ENCODE measurements around the gene HTRA3.

The HTRA3 gene

DNA sequence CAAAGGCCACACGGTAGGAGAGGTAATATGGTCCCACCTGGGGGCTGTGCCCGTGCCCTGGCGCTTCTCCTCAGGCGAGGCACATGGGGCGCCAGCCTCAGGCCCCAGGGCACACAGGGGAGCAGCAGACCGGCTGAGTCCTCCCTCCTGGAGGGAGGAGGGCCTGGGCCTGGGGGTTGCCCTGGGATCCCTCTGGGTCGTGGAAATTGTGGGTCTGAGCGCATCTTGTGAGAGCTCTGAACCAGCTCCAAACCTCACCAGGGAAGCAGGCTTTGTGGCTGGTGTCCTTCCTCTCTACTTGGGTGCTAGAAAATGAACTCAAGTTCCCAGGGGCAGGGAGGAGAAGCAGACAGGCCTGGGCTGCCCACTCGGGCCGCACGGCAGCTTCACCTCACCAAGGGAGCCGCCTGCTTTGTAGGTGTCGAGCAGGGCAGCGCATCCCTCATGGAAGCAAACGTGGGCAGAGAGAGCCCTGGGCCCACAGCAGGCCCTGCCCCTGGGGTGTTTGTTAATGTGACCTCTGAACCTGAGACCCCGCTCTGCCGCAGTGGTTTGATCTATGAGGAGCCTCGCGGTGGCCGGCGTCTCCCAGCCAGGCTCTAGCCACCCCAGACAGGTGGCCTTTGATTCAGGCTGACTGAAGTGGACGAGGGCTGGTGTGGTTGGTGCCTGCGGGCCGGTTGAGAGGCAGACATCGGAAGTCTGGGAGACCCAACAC lies 10.8 kb downstream of the HTRA3 start:
- DNase-seq (ENCODE audit: low spot score) = no peak

DNA sequence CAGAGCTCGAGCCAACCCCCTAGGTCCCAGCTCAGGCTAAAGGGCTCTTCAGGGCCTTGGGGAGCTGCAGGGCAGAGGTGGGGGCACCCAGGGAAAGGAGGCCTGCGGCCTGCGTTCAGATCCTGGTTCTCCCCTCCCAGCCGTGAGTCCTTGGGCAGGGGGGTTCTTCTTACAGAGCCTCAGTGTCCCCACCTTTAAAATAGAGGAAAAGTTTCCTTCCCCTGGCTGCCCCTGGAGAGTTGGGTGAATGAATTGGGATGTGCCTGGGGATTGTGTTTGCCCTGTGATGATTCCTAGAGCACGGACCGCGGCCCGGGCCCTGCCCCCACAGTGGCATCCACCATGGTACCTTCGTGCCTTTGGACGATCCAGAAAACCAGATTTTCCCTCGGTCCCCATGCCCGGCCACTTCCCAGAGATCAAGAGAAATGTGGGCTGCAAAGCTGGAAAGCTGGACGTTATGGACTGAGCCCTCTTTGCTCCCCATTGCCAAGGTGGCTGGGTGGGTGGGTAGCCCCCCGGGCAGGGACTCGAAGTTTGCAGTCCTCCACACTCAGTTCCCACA lies 11.4 kb downstream of the HTRA3 start:
- DNase-seq (ENCODE audit: low spot score) = no peak

DNA sequence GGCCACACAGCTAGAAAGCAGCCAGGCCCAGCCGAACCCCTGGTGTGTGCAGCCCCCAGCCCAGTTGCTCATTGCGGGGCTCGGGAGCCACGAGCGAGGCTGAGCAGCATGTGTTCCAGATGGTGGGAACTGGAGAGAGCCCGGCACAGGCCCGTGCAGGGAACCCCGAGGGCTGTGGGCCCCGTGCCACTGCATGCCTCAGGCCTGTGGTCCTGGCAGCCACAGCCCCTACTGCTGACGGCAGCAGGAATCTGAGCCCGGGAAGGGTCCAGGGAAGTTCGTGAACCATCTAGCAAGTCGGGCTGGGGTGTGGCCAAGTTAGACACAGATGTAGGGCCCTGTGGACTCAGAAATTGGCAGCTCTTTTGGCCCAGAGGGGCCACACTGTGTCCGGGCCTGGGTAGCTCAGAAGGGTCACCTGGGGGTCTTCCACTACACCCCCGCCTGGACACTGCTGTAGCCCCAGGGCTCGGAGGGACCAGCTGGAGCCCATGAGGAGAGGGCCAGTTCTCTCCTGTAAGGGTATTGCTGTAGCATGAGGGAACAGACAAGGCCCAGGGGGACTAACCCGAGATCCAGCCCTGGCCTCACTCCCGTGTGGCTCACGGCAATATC lies 12.1 kb downstream of the HTRA3 start:
- no peak for DNase-seq (ENCODE audit: low spot score)

DNA sequence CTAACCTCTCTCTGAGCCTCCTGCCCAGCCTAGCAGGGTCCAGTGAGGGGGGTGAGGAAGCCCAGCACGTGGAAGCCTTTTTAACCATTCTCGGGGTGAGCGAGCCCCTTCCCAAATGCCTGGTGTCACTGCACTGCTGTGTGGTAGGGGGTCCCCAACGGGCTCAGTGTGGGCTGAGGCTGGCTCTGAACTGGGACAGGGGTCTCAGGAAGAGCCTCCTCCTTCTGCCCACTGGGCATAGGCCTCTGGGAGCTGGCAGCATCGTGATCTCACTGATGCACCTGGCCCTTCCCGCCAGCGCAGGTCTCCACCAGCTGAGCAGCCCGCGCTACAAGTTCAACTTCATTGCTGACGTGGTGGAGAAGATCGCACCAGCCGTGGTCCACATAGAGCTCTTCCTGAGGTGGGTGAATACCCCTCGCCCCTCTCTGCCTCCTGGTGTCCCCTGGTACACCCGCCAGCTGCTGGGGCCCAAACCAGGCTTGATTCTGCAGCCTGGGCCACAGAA lies 12.6 kb downstream of the HTRA3 start:
- no peak for DNase-seq (ENCODE audit: low spot score)

DNA sequence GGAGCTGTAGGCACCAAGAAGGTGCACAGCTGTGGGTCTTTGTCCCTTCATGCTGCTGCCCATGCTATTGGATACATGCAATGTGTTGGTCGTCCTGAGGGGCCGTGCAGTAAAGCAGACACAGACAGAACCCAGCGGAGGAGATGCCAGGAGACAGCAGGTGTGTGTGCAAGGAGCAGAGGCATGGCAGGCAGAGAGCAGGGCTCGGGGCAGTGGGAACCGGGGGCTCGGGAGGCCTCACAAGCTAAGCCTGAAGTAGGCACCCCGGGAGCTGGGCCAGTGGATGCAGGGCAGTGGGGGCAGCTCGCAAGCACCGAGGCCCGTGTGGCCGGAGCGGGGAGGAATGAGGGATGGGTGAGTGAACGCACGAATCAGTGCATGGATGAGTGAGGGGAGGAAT lies 13.2 kb downstream of the HTRA3 start:
- no peak for DNase-seq (ENCODE audit: low spot score)

DNA sequence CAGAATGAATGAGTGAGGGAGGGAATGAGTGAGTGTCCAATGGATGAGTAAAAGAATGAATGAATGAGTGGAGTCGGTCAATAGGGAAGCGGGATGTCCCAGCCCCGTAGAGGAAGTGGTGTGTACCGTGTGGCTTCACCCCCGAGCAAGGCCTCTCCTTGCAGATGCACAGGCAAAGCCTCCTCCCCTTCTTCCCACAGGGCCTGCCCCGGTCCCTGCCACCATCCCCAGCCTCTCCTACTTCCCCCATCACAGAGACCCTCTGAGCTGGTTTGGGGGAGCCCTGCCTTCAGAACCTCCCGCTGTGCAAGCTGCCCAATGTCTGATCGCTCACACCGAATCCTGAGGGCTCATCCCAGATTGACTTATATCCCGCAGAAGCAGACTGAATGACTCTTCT lies 13.6 kb downstream of the HTRA3 start:
- DNase-seq (ENCODE audit: low spot score) = no peak

DNA sequence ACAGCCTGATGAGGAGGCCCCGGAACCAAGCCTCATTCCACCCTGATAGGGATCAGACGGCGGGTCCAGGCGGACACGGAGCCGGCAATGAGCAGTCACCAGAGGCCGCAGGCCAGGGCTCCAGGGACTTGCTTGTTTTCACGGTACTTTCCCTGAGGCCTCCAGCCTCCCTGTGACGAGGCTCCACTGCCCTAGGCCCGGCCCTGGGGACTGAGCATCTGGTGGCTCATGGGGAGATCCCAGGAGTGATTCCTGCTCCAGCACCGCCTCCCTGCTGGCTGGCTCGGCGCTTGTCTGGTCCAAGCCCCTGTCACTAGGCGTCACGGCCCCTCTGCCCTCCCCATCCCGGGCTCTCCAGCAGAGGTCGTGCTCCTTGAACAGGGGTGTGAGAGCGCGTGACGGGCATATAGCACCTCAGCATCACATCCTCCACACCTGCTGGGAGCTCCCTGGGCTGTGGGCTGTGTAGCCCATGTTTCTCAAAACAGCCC lies 14.1 kb downstream of the HTRA3 start:
- no peak for DNase-seq (ENCODE audit: low spot score)

DNA sequence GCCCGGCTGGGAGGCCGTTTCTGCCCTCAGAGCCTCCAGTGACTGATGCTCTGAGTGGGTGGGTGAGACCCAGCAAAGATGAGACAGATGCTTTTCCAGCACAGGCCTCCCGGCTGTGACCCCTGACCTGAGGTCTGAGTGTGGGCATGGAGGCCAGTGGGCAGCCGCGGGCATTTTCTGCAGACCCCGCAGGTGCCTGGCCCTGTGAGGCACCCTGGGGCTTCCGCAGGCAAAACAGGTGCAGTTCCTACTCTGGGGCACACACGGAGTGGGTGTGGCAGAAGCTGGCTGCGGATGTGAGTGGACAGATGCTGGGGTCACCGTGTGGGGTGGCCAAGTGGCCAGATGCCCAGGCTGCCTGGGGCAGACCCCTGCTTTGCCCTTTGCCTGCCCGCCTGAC lies 14.8 kb downstream of the HTRA3 start:
- no peak for DNase-seq (ENCODE audit: low spot score)

DNA sequence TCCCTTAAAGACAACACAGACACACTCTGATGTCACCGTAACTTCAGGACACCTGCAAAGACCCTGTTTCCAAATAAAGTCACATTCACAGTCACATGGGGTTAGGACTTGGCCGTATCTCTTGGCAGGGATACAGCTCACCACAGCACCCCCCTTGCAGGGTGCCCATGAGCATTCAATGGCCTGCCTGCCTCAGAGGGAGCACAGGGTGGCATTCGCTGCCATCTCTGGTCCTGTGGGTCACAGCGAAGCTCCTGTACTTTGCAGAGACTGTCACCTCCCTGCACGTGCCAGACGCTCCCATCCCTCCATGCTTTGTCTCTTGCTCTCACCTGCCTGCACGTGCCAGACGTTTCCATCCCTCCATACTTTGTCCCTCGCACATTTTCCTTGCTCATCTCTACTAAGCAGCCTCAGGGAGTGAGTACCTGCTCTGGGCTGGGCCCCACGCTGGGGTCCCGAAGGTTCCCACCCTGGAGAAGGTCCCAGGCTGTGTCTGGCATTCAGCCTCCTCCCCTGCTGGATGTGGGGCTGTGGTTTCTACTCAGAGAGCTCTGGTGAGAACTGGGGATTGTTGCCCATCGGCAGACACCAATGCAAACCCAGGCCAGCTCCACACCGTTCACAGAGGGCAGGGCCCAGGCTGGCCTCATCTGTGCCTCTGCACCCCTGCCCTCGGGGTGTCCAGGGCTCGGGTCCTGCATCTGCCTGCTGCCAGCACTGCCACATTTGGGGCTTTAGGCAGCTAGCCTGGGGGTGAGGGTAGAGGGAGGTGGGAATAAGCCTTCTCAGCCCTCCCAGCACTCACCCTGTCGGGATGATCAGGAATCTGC lies 15.8 kb downstream of the HTRA3 start:
- no peak for DNase-seq (ENCODE audit: low spot score)

DNA sequence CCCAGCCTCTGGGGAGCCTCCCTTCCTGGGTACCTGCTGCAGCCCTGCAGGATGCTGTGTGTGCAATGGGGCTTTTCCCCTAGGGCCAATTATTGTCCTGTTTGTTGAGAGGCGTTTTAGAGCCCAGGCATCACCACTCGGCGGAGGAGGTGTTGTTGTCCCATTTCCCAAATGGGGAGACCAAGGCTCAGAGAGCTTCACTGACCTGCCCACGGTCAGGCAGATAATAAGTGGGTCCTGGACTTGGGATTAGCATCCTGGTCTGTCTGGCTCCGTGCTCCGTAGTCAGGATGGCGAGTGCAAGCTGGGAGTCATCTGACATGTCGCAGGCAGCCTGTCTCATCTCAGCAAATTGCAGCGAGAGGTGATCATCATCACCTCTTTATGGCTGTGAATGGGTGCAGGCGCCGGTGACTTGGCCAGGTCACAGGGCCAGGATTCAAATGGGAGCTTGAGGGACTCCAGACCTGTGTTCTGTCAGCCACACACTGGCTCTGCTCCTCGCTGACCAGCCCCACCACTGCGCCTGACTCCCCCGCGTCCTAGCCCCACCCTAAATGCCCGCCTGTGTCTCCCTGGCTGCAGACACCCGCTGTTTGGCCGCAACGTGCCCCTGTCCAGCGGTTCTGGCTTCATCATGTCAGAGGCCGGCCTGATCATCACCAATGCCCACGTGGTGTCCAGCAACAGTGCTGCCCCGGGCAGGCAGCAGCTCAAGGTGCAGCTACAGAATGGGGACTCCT lies 16.6 kb downstream of the HTRA3 start:
- DNase-seq (ENCODE audit: low spot score) = no peak

DNA sequence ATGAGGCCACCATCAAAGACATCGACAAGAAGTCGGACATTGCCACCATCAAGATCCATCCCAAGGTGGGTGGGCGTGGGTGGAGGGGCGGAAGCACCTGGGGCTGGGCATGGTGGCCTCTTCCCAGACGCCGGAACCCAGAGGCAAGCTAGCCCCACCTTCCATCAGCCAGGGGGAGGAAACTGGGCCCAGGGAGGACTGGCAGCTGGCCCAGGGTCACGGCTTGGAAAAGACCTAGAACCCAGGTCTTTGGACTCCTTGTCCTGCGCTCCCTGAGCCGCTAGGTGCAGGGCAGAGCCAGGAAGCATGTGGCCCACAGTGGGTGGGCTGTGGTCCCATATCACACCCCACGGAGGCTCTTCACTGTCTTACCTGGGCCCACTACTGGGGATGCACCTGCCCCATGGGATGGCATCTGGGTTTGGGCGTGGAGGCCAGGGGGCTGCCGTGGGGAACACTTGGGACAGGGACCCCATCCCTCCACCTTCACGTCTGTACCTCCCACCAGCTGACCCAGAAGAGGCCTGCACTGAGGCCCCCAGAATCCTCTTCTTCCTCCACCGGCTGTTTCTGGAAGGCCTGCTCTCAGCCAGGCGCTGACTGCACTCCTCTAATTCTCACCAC lies 17.3 kb downstream of the HTRA3 start:
- DNase-seq (ENCODE audit: low spot score) = no peak

DNA sequence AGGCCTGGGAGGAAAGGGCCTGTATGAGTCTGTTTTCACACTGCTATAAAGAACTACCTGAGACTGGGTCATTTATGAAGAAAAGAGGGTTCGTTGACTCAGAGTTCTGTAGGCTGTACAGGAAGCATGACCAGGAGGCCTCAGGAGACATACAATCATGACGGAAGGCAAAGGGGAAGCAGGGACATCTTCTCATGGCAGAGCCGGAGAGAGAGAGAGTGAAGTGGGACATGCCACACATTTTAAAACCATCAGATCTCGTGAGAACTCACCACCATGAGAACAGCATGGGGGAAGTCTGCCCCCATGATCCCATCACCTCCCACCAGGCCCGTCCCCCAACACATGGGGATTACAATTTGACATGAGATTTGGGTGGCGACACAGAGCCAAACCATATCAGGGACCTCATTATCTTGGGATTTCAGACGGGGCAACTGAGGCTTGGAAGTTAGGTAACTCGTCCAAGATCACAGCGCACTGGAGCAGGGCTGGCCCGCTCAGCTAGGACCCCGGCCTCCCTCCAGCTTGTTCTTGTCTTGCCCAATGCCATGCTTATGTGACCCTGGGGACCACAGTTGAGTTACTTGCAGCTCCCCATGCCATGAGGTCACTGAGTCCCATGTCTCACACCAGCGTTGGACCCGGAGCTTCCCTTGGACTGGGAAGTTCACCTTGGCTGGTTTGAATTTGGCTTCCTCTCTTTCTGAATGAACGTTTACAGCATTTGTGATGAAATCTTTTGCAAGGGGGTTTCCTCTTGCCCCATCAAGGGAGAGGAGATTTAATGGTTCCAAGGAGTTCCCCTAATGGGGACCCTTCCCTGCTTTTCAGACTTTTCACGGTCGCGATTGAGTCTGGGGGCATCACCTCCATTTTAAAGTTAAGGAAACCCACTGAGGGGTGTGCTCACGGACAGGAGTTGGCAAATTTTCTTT lies 18.1 kb downstream of the HTRA3 start:
- no peak for DNase-seq (ENCODE audit: low spot score)

DNA sequence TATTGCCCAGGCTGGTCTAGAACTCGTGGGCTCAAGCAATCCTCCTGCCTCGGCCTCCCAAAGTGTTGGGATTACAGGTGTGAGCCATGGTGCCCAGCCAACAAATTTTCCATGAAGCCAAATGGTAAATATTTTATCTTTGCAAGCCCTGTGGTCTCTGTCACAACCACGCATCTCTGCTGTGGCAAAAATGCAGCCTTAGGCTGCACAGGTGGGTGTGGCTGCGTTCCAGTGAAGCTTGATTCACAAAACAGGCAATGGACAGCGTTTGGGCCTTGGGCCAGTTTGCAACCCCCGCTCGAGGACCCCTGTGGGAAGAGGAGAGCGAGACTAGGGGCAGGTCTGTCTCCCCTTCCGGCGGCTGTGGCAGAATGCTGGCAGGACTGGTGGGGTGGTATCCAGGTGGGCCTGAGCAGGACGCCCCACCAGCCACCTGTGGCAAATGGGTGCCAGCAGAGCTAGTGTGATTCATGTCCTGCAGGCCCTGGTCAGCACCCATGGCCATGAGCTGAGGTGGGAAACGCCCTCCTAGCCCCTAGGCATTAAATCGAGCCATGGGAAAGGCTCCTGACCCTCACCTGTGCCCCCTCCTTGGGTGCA lies 19.7 kb downstream of the HTRA3 start:
- DNase-seq (ENCODE audit: low spot score) = no peak

DNA sequence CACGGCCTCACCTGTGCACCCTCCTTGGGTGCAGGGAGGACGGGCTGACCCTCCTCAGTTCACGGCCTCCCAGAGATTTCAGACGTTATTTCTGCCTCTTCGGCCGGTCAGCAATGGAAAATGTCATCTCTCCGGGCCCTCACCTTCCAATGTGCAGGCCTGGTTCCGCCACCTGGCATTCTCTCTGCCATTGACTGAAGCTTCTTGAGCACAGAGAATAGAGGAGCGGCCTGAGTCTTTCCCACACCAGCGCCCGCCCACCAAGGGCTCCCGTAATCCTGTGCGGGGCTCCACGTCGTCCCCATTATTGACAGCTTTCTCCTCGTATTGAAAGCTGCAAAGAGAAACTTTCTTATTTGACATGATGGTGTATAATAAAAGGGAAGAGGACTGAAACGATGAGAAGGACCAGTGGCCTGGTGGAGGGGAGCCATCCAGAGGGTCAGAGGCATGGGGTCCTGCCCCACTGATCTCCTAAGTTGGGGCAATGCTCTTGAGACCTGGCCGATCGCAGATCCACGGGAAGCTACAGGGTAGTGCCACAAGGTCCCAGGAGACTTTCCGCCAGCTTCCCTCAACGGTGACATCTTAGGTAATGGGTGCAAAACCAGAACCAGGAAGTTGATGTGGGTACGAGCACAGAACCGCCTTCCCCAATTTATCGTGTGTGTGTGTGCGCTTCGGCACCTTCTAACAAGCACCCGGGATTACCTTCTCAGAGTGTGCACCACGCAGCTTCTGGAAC lies 20.6 kb downstream of the HTRA3 start:
- DNase-seq (ENCODE audit: low spot score) = no peak

DNA sequence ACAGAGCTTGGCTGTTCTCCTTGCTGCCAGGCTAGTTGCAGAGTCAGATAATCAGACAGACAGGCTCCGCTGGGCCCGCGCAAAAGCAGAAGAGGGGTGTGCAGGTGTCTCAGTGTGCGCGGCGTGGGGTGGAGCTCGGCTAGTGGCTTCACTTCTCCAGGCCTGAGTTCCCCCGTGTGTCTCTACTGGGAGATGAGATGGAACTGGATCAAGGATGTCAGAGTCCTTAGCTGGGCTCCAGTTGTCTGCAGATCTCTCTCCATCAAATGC lies 21.1 kb downstream of the HTRA3 start:
- DNase-seq (ENCODE audit: low spot score) = no peak

DNA sequence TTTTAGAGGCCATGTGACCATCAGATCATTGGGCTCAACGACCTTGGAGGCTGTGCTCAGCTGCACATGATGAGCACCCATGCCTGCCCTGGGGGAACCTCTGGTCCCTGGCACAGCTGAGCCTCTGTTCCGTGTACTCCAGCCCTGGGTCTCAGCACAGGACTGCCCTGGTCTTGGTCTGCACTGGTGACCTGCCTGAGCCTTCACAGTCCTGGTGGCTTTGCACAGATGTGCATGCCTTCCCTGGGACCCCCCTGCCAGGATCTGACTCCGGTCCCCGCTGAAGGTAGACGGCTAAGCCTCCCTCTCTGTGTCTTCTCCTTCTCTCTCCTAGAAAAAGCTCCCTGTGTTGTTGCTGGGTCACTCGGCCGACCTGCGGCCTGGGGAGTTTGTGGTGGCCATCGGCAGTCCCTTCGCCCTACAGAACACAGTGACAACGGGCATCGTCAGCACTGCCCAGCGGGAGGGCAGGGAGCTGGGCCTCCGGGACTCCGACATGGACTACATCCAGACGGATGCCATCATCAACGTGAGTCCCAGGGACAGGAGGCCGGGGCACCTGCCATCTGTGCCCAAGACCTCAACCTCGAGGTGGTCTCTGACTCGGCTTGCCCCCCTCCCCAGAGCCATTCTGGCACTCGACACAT lies 21.6 kb downstream of the HTRA3 start:
- DNase-seq (ENCODE audit: low spot score) = no peak

DNA sequence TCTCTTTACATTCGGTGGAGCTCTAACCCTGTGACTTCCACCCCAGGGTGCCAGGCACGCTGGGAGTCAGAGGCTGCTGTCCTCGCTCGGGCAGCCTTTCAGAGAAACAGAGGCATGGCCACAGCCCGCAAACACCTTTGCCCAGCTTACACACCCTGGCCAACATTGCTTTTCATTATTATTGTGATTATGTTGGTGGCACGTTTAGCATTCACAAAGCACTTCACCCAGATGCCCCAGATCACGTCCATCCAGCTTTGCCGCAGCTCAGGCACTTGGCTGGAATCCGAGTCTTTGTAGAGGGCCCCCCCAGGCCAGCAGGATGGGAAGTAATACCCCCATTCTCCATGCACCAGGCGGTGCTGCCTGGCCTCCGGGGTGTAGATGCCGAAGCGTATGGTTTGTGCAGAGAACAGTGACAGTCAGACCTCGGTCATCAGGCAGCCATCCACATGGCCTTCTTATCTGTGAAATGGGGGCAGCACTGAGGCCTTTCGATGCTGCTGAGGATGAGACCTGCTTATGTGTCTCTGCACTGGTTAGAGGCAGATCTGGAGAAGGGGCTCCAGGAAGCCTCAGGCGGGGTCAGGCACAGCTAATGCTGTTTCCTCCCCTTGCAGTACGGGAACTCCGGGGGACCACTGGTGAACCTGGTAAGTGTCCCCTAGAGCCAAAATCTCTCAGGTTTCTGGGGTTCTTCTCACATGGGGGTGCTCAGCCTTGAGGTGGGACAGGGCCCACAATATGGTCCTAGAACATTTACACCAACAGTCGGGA lies 22.3 kb downstream of the HTRA3 start:
- no peak for DNase-seq (ENCODE audit: low spot score)

All from kidney tubule cell (primary cell).